Muscle of back (tissue), 11 donors: ENCODE data around the gene ATP8A2. TPM values are rescaled to one million over a fixed set of nuclear protein-coding genes. Genes with fewer than 3 reads are reported as not detected.
"Not testable (repeated sequence)": the region's sequence is repeated elsewhere in the genome, so short reads cannot be mapped to it uniquely, and the experiment has no call there.

ENCODE experiments used
- DNase-seq, 3 donors: peaks; one replicate each; pipeline versions ENCODE4 v3.0.0 to v3.0.0-alpha.2; 2013
- polyA plus RNA-seq, 10 donors: library from polyadenylated mRNA; unstranded; fragments of 120-200 nt; gene quantifications; one replicate each; pipeline ENCODE4 v1.2.1, GENCODE V29; 2013; ENCODE audit not compliant: insufficient read length in 10 of 10

Gene ATP8A2
- polyA plus RNA-seq, 10 donors = 1.5 to 3.6 (median 2.2) TPM

DNA sequence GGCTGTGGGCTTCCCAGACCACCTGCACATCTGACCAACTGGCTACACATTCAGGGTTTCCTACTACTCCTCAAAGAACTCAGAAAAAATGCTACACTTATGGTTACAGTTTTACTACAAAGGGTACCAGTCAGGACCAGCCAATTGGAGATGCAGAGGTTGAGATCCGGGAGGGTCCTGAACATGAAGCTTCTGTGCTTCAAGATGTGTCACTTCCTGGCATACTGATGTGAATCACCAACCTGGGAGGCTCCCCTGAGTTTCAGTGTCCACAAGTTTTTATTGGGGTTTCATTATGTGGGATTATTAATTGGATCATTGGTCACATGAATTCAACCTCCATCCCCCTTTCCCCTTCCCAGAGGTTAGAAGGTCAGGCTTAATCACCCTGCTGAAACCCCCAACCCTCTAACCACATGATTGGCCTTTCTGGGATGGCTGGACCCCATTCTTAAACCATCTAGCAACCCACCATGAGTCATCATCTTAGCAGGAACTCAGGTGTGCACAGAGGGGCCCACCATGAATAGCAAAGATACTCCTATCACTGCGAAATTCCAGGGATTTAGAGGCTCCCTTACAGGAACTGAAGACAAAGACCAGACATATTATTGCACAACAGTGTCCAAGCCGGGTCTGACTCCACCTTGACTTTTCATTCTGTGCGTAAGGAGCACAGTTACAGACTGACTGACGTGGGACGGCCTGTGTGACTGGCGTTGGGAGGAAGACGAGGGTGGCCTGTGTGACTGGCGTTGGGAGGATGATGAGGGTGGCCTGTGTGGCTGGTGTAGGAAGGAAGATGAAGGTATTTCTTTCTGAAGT, 90.7 kb downstream of the ATP8A2 start:
- DNase-seq = no peak

DNA sequence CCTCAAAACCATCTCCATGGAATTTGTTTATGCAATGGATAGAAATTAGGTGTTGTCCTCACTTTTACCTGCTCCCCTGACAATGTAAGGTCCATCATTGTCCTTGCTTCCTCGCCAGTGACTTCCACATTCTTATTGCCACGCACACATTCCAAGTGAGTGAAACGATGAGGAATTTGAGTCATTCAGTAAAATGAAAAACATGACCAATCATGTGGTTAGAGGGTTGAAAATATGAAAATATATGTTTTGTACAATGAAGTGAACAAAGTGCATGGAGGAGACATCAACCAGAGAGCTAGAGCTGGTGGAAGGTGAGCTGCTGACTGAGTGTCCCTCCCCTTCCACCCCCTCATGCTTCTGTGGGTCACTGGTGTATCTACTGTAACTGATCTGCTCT, 91.7 kb downstream of the ATP8A2 start:
- DNase-seq = no peak

DNA sequence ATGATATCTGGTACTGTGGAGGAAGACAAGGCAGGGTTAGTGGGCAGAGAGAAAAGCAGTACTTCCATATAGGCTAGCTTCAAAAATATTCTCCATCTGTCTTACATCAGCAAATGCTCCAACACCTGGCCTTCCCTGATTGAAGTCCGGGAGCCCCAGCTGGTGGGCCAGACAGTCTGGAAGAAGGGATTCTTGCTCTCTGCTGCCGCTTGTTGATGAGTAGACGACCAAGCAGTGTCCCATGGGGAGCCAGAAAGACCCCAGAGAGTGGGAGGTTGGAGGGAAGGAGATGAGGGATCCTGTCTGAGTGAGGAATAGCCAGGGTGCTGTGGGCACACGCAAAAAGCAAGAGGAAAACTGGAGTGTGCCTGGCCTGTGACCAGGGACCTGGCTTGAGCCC, 95.1 kb downstream of the ATP8A2 start:
- DNase-seq = no peak

DNA sequence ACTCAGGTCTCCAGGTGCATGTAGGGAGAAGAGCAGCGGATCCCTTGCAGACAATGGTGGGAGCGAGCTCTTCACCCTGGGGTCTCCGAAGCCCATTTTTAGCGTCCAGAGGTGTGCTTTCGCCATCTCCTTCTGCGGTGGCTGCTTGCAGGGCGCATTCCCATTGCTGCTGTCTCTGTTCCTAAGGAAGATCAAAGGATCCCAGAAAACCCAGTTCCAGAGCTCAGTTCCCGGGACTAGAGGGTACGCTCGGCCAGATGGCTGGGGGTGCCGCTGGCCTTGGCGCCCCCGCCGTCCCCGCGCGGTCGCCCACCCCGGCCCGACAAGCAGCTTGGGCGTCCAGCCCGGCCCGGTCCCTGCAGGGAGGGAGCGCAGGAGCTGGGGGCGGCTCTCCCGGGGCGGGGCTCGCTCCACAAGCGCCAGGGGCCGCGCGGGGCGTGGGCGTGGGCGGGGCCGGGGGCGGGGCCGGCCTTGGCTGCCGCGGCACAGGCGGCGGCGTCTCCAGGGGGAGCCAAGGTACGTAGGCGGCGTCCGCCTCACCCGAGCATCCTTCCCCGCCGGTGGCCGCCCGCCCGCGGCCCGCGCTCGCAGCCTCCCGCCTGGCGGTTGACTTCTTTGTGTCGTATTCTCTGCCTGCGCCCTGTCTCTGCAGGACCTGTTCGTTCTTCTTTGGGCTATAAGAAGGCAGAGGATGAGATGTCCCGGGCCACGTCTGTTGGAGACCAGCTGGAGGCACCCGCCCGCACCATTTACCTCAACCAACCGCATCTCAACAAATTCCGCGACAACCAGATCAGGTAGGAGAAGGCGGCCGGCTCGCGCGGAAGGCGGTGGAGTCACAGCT, 96.8 kb downstream of the ATP8A2 start:
- DNase-seq = peak in 2 of 3 donors; percentile 16 to 24

DNA sequence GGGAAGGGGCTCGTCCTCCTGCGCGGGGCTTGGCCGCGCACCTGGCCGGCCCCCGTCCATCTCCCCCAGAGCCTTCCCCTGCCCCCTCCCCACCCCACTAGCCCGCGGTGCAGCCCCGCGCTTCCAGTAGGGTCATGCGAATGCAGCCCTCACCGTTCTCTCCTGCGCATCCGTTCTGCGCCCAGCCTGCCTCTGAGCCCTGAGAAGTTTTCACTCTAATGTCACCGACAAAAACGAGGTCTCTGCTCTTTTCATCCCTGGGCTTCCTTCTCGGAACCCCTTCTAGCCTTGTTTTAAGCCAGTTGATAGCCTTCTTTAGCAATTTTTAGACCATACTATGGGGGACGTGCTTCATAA, 97.4 kb downstream of the ATP8A2 start:
- no peak for DNase-seq

DNA sequence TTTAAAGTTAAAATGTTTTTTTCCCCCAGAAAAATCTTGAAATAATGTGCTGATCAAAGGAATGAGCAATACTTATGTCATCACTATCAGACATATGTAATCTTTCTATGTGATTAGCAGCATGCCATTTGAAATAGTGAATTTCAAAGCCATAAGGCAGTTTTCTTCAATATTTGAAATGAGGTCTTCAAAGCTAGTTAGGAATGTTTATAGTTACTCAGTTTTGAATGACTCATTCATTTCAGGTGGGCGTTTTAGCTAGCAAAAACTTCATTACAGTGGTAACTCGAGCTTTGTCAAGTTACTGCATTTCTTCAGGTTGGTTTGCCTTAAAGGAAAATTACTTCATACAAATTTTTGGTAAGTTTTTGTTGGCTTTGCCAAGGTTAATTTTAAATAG, 102.1 kb downstream of the ATP8A2 start:
- no peak for DNase-seq

DNA sequence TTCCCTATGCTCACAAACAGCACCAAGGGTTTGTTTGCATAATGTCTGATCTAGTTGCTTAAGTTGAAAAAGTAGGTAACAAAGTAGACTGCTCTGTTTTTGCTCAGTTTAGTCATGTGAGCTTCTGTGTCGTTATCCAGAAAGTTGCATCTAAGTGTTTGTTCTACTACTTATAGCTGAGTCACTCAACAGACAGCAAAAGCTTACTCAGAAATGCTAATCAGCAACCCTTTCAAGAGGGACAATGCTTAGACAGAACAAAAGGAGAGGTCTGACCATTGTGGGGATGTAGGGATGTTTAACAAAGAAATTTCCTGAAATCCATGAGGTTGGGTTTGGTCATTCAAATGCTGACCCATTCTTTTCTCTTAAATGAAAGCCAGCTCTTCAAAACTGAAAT, 106.4 kb downstream of the ATP8A2 start:
- no peak for DNase-seq

DNA sequence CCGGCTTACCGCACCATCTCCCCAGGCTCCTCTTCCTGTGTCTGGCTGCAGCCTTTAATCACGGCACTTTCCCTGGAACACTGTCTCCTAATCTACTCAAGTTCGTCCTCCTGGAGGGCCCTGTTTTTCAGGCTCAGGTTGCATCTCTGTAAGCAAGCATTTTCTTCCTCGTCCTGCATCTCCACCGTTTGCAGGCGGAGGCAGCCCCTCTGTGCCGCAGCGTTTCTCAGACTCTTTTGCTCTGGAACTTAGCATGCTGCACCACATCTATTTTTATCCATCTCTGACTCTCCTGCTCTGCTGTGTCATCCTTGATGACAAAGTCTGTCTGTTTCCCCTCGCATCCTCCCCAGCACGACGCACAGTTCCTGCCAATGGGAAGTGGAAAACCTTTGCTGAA, 117.5 kb downstream of the ATP8A2 start:
- no peak for DNase-seq

DNA sequence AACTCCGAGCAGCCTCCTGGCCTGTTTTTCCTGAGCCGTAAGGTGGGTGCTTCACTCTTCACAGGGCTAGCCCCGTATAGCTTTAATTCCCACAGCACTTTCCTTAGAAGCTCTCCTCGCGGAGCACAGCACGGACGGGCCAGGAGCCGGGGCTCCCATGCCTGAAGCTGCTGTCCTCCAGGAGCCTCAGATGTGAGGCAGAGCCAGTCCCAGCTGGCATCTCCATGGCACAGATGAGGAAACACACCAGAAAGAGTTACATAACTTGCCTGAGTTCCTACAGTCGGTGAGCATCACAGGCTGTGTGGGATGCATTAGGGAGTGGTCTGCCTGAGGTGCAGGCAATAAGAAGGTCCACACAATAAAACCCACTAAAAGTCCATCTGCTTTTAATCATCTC, 118.5 kb downstream of the ATP8A2 start:
- no peak for DNase-seq

DNA sequence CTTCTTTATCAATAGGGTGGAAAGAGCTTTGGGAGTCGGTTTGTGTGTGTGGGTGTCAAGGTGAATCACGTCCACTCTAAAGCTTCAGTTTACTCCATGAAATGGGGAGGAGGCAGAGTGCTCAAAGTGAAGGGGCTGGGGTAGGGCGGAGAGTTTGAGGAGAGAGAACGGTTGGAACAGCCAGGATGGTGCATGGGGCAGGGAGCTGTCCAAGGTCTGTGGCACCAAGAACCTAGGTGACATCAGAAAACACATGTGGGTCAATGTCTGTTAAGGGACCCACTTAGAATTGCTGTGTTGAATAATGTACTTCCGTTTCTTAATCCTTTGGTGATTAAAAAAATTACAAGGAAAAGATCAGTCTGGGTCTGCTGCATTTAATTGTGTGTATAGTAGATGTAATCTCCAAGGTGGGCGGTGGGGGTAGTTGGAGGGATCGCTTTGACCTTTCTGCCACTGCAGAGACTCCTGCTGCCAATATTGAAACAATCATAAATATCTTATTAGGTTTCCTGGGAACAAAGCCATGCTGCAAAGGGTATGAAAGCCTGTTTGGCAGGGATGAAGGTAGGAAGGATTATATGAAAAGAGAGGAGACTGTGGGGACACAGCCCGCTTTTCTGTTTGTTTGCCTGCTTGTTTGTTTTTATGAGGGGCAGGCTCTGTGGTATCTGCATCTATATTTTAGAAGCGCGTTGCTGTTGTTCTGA, 122.3 kb downstream of the ATP8A2 start:
- no peak for DNase-seq

DNA sequence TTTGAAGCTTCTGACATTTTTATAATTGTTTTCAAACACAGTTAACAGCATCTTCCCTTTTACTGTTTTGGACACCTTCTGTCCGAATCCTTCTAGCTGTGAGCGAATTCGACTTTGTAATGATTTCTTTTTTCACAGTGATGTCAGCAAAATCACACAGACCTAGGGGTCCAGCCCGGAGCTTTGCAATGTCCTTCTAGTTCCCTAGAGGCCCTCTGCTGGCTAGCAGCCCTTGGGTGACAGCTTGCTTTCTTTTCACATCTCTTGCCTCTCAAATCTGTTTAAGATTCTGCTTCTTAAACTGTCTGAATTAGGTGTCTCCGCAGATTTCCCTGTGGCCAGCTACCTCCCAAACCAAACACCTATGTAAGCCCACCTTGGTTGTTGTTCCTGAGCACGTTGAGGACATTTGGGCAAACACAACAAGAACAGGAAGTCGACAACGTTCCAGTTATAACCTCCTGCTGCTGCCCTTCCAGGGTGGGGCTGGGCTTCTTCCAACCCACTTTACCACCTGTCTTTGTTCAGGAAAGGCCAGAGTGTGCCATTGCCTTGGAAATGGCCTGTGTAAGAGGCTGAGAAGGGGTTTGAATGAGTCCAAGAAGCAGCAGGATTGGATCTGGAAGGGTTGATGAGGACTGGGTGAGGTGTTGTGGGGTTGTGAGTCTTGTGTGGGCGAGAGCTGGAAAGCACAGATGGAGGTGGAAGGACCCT, 123.1 kb downstream of the ATP8A2 start:
- DNase-seq = no peak

DNA sequence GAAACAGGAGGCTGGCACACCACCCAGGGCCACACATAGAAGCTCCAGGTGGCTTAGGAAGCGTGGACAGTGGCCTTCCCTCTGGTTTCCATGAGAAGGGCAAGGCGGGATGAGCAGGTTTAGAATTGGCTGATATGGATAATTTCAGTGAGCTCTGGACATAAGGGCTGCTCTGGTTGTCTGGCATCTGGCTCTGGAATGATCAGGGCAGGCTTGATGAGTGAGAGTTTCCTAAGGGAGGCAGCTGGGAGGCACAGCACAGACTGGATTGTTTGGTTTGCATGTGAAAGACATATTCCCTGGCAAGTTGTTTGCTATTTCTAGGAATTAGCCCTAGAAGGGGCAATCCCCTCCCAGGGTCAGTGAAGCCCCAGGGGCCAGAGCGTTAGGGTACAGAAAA, 129.5 kb downstream of the ATP8A2 start:
- no peak for DNase-seq

DNA sequence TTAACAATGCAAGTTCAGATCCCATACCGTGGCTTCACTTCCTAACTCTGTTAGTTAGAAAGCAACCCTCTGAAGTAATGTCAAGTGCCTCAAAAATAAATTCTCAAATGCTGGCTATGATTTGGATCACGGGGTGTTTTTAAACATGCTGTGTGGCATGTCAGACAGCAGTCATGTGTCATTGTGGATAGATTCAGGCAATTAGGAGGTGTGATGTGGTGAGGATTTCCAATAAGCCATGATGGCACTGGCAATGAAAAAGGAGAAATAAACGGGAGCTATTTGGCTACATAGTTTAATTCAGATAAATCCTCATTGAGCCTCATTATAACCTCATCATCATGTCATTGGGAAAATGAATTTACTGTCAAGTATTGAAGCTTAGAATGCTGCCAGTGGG, 130.3 kb downstream of the ATP8A2 start:
- no peak for DNase-seq

DNA sequence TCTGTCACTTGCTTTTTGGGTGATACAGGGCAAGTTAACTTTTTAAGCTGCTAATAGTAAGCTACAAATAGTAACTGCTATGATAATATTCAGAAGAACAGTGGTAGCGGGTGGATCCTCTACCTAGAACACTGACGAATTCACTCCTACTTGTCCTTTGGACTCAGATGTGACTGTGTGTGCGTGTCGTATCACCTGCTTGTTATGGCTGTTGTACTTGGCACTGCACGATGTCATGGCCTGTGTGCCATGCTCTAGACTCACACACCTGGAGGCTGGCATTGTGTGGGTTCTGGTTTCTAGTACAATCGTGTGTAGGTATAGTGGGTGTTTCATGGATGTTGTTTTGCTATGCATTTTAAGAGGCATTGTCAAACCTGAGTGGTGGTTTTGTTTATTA, 130.8 kb downstream of the ATP8A2 start:
- no peak for DNase-seq

DNA sequence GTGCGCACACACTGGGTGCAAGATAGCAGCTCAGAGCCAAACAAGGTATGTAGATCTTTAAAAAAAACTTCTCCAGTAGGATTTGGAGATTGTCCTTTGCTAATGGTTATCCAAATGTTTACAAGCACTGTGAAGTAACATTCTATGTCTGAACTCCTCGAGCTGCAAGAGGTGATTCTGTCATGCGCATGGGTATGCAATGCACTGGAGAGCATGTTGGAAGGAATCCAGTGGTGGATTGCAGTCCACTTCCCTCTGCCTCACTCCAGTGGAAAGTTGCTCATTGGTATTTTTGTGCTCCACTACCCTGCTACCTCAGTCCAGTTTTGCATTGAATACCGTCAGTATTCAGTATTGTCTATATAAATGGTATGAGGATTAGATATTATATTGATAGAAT, 132.1 kb downstream of the ATP8A2 start:
- no peak for DNase-seq

DNA sequence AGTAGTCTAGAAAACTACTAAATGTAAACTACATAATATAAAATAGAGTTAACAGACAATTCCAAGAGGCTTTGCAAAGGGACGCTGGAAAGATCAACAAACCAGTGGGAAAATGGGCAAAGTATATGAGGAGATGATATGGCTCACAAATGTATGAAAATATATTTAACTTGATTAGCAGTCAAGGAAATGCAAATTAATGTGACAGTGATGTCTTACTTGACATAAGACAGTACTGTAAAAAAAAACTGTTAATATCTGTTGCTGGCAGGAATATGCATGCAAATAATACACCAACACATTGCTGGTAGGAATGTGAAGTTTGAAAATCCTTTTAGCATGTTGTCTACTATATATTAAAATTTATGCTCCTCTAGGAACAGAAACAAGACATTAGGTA, 136.1 kb downstream of the ATP8A2 start:
- no peak for DNase-seq

DNA sequence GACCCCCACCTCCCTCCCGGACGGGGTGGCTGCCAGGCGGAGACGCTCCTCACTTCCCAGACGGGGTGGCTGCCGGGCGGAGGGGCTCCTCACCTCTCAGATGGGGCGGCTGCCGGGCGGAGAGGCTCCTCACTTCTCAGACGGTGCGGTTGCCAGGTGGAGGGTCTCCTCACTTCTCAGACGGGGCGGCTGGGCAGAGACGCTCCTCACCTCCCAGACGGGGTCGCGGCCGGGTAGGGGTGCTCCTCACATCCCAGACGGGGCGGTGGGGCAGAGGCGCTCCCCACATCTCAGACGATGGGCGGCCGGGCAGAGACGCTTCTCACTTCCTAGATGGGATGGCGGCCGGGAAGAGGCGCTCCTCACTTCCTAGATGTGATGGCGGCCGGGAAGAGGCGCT, 141.3 kb downstream of the ATP8A2 start:
- not testable (repeated sequence) for DNase-seq

DNA sequence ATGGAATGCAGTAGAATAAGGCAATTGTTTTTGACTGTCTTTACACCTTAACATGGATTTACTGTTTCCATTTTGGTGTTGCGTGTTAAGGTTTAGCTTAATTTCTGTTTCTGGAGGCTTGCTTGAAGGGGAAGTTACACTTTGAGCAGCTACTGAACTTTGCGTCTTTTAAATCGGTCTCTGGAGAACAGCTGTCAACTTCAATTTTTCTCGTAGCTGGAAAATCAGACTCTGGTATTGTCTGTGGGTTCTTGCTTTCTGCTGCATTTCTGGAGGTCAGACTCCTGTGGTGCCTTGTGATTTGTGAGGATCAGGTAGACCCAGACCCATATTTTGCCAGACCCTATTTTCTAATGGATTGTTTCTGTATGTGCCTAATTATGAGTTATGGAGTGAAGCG, 146.7 kb downstream of the ATP8A2 start:
- DNase-seq = no peak

DNA sequence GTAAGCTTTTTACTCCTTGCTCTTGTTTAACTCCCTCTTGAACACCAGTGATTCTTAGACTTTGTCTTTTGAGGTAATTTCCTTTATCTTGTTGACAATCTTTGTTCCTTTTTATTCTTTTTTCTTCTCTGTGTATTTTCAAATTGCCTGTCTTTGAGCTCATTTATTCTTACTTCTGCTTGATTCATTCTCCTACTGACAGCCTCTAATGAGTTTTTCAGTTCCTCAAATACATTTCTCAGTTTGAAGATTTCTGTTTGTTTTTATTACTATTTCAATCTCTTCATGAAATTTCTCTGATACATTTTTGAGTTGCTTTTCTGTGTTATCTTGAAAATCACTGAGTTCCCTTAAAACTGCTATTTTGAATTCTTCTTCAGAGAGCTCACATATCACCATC, 154.1 kb downstream of the ATP8A2 start:
- no peak for DNase-seq

DNA sequence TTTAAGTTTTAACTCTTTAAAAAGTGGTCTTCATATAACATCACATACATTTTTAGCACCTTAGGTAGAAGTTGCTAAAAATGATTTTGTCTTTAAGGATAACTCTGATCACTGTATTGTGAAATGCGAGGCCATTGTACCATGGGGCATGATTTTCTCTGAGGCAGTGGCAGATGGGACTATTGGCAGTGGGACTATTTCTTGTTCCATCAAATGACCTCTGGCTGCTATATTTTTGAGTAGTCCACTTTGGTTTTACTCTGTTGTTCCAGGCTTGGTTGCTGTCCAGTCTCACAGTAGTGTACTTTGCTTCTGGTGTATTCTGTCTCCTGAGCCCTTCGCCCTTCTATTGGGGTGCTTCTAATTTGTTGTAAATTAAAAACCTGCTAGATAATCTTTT, 156.5 kb downstream of the ATP8A2 start:
- DNase-seq = no peak

DNA sequence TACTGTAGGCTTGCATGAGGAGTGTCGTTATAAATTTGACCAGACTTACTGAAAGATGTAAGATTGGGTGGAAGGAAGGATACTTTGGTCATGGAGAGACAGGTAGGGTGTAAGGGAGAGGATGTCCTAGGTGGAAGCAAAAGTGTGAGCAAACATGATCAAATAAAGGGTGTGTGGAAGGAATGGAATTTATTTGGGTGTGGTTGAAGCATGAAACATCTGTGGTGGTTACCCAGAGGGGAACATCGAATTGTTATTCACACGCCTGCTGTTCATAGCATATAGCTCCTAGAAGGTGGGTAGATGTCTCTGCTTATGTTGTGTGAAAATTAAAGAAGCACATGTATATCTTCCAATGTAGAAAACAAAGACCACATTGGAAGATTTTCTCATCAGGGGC, 157.7 kb downstream of the ATP8A2 start:
- no peak for DNase-seq

DNA sequence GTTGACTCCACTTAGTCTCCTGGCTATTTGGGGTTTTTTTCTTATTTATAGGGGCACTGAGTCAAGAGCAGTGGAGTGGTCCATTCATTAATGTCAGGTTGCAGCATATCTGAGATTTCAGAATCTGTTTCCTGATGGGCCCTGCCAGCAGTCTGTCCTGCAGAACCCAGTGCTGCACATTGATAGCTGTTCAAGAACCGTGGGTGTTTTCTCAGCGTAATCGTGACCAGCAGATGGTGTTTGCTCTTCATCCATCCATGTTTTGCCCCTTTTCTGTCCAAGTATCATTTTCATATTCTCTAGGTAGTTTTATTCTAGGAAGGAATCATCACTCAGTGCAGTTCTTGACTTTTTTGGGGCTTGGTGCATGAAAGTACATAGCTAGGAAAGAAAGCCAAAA, 166.5 kb downstream of the ATP8A2 start:
- DNase-seq = no peak
